ENCODE measurements around the gene SPATA2.
"Not testable (repeated sequence)": the region's sequence is repeated elsewhere in the genome, so short reads cannot be mapped to it uniquely, and the experiment has no call there.

Gene SPATA2

DNA sequence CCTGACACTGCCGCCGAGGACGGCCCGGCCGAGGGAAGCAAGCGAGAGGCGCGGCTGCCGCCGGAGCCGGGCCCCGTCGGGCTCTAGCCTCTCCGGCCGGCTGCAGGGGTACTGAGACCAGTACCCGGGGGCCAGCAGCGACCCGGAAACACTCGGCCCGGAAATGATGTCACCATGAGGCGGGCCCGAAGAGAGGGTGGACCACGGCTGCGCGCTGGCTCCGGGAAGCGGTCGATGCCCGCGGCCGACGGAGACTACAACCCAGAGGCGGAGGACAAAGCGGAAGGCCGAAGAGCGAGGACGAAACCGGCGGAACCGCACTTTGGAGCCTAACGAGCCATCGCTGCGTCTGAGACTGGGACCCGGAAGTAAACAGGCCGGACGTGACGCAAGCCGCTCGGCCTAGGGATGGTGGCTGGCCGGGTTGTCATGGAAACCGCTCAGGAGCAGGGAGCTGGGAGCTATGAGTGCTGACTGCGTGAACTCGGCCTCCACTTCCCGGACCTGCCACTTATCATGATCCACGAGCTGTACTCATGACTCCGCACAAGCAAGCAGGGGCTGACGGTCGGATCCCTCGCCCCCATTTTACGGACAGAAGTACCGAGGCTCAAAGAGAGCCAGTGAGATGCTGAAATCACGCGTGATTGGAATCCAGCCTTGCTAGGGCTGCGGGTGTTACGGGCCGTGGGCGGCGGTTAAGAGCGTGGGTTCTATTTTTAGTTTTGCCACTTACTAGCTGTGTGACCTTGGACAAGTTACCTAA lies at the start of gene SPATA2:
Gene SPATA2 (minus strand): TSS at position 150 of the 766 bp plus-strand sequence. CDS start 7,039 bp downstream, outside the sequence.
- DNase-seq: peak; percentile 90

DNA sequence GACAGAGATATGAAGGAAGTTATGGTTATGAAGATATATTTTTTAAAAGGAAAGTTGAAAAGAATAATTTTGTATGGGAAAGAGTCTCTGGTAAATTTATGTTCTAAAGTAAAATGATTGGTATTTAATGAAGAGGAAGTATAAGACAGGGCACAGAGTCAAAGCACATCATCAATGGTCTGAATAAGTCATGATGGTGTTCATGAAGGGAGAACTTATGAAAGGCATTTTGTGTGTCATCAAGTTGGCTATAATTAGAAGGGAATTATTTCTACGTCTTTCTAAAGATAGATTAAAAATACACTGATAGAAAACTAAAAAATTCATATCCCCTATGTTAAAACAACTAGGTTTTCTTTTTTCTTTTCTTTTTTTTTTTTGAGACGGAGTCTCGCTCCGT lies 46.1 kb upstream of the SPATA2 start:
- no peak for DNase-seq

- DNase-seq: not testable (repeated sequence)
Observed at GRCh38 chr20:49957089-49957938, 42.0 kb upstream of the SPATA2 start.

DNA sequence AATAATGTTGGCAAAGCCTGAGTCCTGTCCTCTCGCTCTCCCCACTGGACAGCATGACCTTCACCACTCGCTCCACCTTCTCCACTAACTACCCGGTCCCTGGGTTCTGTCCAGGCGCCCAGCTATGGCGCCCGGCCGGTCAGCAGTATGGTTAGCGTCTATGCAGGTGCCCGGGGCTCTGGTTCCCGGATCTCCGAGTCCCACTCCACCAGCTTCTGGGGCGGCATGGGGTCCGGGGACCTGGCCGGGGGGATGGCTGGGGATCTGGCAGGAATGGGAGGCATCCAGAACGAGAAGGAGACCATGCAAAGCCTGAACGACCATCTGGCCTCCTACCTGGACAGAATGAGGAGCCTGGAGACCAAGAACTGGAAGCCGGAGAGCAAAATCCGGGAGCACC lies 41.4 kb upstream of the SPATA2 start:
- DNase-seq: no peak

DNA sequence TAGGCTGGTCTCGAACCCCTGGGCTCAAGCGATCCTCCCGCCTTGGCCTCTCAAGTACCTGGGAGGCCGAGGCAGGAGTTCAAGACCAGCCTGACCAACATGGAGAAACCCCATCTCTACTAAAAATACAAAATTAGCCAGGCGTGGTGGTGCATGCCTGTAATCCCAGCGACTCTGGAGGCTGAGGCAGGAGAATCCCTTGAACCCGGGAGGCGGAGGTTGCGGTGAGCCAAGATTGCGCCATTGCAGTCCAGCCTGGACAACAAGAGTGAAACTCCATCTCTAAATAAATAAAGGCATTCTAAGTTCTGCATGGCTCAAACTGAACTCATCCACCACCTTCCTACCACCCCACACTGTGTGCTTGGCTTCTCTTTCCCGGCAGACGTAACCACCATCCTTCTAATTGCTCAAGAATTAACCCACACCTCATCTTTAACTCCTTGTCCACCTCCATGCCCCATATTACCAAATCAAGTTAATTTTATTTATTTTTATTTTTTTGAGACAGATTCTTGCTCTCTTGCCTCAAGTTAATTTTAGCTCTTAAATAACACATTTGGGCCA lies 40.6 kb upstream of the SPATA2 start:
- DNase-seq: not testable (repeated sequence)

DNA sequence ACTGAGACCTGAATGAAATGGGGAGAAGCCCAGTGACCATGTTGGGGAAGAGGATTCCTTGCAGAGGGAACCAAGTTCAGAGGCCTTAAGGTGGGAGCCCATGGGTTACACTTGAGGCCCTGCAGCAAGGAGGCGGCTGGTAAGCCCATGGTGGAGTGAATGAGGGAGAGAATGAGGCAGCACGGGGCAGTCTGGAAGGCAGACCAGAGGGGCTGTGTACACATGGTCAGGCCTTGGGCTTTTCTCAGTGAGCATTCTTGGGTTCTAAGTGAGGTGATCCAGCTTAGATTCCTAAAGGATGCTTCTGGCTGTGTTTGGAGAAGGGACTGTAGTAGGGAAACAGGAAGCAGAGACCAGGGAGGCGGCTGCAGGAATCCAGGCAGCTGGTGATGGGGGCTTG lies 39.8 kb upstream of the SPATA2 start:
- no peak for DNase-seq

GRCh38 chr20:49951151-49951550 lies 35.8 kb upstream of the SPATA2 start:
- no peak for DNase-seq

GRCh38 chr20:49948809-49949507 lies 33.6 kb upstream of the SPATA2 start:
- no peak for DNase-seq

- DNase-seq: no peak
Observed at GRCh38 chr20:49948178-49948577, 32.8 kb upstream of the SPATA2 start.

GRCh38 chr20:49945701-49946477 lies 30.6 kb upstream of the SPATA2 start:
- DNase-seq: no peak

- no peak for DNase-seq
Observed at GRCh38 chr20:49945306-49945700, 30.0 kb upstream of the SPATA2 start.

GRCh38 chr20:49942942-49943341 lies 27.6 kb upstream of the SPATA2 start:
- DNase-seq: no peak

GRCh38 chr20:49942303-49942702 lies 27.0 kb upstream of the SPATA2 start:
- no peak for DNase-seq

DNA sequence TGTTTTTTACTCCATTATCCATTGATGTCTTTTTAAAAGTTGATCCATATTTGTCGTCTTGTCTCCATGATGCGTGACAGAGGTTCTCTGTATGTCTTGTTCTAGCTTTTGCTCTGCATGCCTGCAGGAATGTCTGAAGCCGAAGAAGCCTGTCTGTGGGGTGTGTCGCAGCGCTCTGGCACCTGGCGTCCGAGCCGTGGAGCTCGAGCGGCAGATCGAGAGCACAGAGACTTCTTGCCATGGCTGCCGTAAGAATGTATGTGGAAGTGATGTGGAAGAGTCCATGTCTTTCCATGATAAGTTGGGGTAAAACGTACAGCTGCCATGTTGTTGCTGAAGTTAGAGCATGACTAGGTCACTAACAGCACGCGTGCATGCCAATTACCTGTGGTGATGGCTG lies 26.1 kb upstream of the SPATA2 start:
- no peak for DNase-seq

GRCh38 chr20:49938173-49939163 lies 23.1 kb upstream of the SPATA2 start:
- no peak for DNase-seq

GRCh38 chr20:49937027-49937929 lies 21.9 kb upstream of the SPATA2 start:
- DNase-seq: no peak

DNA sequence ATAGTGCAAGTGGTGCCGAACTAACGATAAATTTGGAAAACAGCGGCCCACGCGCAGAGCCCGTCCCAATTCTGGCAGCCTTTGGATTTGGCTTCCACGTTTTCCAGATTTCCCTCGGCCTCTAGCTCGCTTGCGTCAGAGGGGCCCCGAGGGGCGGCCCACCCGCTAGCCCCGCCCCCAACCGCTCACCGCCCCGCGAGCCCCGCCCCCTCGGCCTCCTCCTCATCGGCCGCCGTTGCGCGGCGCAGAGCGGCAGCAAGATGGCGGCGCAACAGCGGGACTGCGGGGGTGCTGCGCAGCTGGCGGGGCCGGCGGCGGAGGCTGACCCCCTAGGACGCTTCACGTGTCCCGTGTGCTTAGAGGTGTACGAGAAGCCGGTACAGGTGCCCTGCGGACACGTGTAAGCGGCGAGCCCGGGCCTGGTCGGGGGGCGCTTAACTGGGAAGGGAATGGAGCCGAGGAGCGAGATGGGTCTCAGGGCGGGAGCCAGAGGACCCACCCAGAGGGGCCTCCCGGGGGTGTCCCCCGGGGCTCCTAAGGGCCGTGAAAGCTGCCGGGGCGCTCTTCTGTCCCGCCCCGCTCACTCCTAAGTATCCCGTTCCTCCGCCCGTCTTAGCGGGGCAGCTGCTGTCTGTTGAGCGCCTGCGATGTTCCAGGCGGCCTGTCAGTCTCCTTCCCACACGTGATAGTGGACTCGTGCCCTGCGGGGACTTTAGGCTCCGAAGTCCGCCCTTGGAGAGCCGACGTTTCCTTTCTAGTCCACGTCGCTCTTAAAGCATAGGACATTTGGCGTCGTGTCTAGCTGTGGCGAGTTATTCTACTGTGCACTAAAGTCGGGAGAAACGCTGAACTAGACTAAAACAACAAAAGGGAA lies 21.1 kb upstream of the SPATA2 start, which contains the start of gene RNF114:
Gene RNF114 (plus strand): TSS at position 245 of the 874 bp plus-strand sequence. CDS start 16 bp downstream, at position 261.
- DNase-seq: peak; percentile 80

GRCh38 chr20:49935746-49936152 lies 20.4 kb upstream of the SPATA2 start:
- no peak for DNase-seq

DNA sequence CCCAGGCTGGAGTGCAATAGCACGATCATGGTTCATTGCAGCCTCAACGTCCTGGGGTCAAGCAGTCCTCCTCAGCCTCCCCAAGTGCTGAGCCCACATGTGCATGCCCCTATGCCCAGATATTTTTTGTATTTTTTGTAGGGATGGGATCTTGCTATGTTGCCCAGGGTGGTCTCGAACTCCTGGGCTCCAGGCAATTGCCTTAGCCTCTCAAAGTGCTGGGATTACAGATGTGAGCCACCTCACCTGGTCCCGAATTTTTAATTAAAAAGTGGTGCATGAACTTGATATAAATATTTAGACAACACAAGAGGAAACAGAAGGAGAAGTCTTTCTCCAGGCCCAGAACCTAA lies 13.8 kb upstream of the SPATA2 start:
- no peak for DNase-seq

All from NK-92 treated with Interleukin-12 subunit alpha and Interleukin-12 subunit beta, amount 100 ng/mL, for 24 hours (cell line).